T1000 (cell line): Measurements from ENCODE around the gene TMEM63B.
"Not testable (repeated sequence)": the region's sequence is repeated elsewhere in the genome, so short reads cannot be mapped to it uniquely, and the experiment has no call there.

Experiments
- DNase-seq: peaks from one replicate; lab custom pipeline; 2025; ENCODE audit warnings: mixed read lengths; lab: John Stamatoyannopoulos, UW

Gene TMEM63B

GRCh38 chr6:44193307-44193910 is 66.1 kb downstream of the TMEM63B start:
- DNase-seq, result no peak

DNA sequence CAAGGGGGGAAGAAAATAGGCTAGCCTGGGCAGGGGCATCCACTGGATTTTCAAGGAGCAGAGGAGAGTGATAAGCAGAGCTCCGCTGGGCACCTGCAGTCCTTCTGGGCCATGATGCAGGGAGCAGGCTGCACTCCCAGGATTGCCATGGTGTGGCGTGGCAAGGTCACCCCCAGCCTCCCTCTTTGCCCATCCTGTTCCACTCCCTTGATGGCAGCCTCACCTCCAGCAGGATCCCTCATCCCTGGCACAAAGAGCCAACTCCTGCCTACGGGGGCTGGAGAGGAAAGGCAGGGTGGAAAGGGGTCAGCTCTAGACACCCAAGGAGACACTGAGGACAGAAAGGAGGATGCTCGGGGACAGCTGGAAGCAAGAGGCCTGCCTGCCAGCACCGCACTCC is 67.0 kb downstream of the TMEM63B start:
- no peak for DNase-seq

DNA sequence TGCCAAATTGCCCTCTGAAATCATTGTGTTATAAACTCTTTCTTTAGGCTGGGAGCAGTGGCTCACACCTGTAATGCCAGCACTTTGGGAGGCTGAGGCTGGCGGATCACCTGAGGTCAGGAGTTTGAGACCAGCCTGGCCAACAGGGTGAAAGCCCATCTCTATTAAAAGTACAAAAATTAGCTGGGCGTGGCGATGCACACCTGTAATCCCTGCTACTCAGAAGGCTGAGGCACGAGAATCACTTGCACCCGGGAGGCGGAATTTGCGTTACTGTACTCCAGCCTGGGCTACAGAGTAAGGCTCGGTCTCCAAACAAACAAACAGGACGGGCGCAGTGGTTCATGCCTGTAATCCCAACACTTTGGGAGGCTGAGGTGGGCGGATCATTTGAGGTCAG is 69.0 kb downstream of the TMEM63B start:
- DNase-seq, result not testable (repeated sequence)

GRCh38 chr6:44198684-44199083 is 71.3 kb downstream of the TMEM63B start:
- no peak for DNase-seq

- DNase-seq, result no peak
These were observed 72.5 kb downstream of the TMEM63B start for GRCh38 chr6:44199883-44200282.

DNA sequence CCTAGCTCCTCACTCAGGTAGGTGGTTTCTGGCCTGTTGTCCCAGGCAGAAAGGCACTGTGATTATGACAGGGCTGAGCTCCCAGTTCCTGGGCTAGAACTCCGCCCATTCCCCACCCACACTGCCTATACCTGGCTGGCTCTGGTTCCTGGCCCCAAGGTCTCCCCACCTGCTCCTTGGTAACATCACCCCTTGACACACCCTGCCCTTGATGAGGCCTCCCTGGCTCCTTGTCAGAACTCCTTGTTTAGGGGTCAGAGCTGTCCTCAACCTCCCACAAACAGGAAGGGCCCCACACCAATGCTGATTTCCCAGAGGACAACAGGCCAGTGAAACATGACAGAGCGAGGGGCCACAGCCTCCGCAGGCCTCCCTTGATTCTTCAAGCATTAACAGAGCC is 73.8 kb downstream of the TMEM63B start:
- no peak for DNase-seq

DNA sequence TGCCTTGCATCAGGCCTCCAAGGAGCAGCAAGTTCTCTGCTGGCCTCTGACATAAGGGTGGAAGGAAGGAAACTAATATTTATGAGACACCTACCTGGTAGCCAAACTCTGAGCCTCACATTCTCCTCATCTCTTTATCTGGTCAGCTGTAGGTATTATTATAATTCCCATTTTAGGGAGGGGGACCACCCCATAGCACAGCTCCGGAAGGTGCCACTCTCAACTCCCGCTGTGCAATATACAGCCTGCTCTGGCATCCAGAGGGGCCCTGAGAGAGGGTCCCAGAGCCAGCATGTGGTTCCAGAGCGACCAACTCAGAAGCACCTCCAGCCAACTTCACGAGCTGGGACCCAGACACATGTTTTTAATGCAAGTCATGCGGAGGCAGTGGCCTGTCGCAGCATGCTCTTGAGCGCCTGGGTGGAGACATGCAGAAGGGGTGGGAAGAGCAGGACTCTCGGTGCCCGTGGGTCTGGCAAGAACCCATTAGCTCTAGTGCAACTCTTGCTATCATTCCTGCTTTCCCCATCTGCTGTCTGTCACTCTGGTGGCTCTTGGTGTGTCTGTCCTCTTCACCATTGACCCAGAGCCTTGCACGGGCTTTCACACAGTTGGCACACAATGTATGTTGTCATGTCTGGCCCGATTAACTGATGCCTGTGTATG is 74.4 kb downstream of the TMEM63B start:
- DNase-seq, result no peak

DNA sequence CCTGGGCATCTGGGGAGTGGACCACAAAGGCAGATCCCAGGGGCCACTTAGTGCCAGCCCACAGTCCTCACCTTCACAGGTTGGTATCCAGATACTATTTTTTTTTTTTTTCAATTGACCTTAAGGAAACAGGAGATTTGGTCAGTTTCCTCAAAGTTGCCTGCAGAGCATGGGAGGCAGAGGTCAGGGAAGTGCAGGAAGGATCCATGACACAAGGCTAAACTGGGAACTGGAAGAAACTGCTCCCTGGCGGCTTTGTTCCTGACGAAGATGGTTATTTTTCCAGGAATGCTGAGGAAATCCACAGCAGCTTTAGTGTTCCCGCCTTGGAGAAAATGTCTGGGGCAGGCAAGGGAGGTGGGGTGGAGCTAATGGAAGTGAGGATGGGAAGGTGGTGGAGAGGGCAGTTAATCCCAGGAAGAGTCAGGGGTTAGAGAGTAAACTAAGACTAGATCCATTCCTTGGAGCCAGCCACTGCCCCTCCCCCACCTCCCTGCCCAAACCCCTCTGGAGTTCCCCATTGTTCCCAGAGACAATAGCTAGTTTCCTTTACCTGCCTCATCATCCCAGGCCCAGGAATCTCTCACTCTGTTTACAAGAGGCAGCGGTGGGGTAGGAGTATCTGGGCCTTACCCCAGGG is 75.1 kb downstream of the TMEM63B start:
- DNase-seq, result no peak

GRCh38 chr6:44202972-44203750 is 75.8 kb downstream of the TMEM63B start:
- DNase-seq, result no peak

DNA sequence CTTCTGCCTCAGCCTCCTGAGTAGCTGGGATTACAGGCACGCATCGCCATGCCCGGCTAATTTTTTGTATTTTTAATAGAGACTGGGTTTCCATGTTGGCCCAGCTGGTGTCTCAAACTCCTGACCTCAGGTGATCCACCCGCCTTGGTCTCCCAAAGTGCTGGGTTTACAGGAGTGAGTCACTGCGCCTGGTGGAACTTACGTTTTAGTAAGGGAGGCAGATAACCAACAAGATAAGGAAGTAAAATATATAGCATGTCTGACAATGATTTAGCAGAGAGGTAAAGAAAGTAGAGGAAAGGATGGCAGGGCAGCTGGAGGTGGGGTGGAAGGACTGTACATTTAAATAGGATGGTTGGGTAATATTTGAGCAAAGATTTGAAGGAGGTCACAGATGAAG is 76.6 kb downstream of the TMEM63B start:
- no peak for DNase-seq
